ENCODE data around the gene DLG2. TPM values are rescaled to one million over a fixed set of nuclear protein-coding genes. Genes with fewer than 3 reads are reported as not detected.
"Not testable (repeated sequence)": the region's sequence is repeated elsewhere in the genome, so short reads cannot be mapped to it uniquely, and the experiment has no call there.

Gene DLG2
- total RNA-seq, 1 experiment from 2014 or later, result 1.8 TPM

- Histone ChIP-seq H3K36me3 (replicated peaks; ENCODE audit: control insufficient read depth, insufficient read depth, low read length) (peaks cover 6% of the 10 kb centered on the region), H3K27me3 (ENCODE audit: control insufficient read depth, insufficient read depth, low read length) (no peaks in the 10 kb centered on the region), H3K4me3 (ENCODE audit: insufficient read depth, low read depth, low read length) (no peak overlapping the region)
- DNase-seq, result no peak
Measured at GRCh38 chr11:85656777-85657176, 29.6 kb upstream of the DLG2 start.

- not testable (repeated sequence) for DNase-seq; H3K36me3 ChIP-seq (replicated peaks; ENCODE audit: control insufficient read depth, insufficient read depth, low read length); H3K4me3 ChIP-seq (ENCODE audit: insufficient read depth, low read depth, low read length); H3K27me3 ChIP-seq (ENCODE audit: control insufficient read depth, insufficient read depth, low read length)
Measured at GRCh38 chr11:85654343-85654742, 27.2 kb upstream of the DLG2 start.

DNA sequence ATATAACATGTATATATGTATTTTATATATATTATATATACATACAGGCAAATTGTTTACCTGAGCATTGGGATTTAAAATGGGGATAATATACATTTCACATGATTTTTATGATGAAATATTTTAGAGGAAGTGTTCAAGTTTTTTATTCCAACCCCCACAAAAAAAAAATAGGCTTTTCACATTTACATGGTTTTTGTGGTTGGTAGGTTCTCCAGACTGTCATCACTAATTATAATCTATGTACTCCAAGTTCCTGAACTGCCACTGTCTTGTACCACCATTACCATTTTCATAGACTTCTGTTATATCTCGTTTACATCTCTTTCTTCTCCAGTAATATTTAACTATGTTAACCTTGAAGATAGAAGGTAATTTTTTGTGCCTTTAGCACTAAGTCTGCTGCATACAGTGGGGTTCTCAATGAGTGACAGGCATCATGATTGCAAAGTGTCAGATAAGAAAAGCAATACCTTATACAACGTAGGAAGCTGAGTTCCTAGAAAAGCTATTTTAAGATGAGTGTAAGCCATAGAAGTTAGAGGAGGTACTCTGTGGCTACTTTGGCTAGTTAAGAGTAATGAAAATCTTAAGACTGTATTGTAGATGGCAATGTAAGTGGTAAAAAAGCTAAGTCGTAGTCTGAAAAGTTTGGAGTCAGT, 25.8 kb upstream of the DLG2 start:
- Histone ChIP-seq H3K36me3 (replicated peaks; ENCODE audit: control insufficient read depth, insufficient read depth, low read length) (no peaks in the 10 kb centered on the region; the same call in none of the 2 replicates), H3K4me3 (ENCODE audit: insufficient read depth, low read depth, low read length) (no peak overlapping the region), H3K27me3 (ENCODE audit: control insufficient read depth, insufficient read depth, low read length) (no peaks in the 10 kb centered on the region)
- DNase-seq, result no peak

DNA sequence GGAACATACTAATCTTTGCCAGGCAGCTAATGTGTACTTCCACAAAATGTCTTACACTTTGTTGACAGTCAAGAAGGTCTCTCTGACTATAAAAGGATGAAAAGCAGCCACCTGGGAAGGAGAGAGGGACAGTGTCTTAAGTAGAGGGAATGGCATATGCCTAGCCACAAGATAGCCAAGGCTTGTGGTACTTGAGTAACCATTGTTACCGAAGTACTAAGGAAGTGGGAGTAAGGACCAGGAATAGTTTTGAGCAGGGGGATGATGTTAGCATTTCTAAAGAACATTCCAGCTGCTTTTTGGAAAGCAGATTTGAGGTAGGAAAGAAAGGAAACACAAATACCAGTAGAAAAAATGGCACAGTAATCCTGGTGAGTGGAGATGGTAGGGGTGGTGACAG, 24.0 kb upstream of the DLG2 start:
- Histone ChIP-seq H3K27me3 (ENCODE audit: control insufficient read depth, insufficient read depth, low read length) (no peaks in the 10 kb centered on the region), H3K36me3 (replicated peaks; ENCODE audit: control insufficient read depth, insufficient read depth, low read length) (no peaks in the 10 kb centered on the region; the same call in 1 of the 2 replicates), H3K4me3 (ENCODE audit: insufficient read depth, low read depth, low read length) (no peak overlapping the region)
- no peak for DNase-seq

- peak within 1 kb of the TSS; percentile 71 for H3K4me3 ChIP-seq (ENCODE audit: insufficient read depth, low read depth, low read length)
- no peaks in the 10 kb centered on the region for H3K27me3 ChIP-seq (ENCODE audit: control insufficient read depth, insufficient read depth, low read length)
- H3K36me3 ChIP-seq (replicated peaks; ENCODE audit: control insufficient read depth, insufficient read depth, low read length), result no peaks in the 10 kb centered on the region
- DNase-seq, result peak; percentile 77
Measured at GRCh38 chr11:85647604-85648299, 20.6 kb upstream of the DLG2 start, which contains the start of gene TMEM126A. TSS of gene TMEM126A (plus strand) at chr11:85647967. CDS start at chr11:85650256, 2,289 bp downstream.

DNA sequence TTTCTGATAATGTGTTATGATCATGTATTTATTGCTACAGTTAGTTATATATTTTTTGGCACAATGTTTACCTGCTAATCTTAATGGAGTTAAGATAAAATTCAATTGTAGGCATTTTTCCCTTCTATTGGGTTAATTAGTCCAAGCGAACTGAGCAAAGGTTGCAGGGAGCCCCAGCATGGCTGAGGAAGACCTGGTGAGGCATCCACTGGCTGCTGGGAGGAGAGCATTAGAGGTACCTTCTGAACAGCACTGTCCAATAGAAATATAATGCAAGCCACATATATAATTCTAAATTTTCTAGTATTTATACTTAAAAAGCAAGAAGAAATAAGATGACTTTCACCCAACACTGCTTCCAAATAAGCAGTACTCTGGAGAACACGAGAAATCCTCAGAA, 19.9 kb upstream of the DLG2 start:
- Histone ChIP-seq H3K36me3 (replicated peaks; ENCODE audit: control insufficient read depth, insufficient read depth, low read length) (no peaks in the 10 kb centered on the region), H3K4me3 (ENCODE audit: insufficient read depth, low read depth, low read length) (peak overlapping the region; percentile 71), H3K27me3 (ENCODE audit: control insufficient read depth, insufficient read depth, low read length) (no peaks in the 10 kb centered on the region)
- no peak for DNase-seq

DNA sequence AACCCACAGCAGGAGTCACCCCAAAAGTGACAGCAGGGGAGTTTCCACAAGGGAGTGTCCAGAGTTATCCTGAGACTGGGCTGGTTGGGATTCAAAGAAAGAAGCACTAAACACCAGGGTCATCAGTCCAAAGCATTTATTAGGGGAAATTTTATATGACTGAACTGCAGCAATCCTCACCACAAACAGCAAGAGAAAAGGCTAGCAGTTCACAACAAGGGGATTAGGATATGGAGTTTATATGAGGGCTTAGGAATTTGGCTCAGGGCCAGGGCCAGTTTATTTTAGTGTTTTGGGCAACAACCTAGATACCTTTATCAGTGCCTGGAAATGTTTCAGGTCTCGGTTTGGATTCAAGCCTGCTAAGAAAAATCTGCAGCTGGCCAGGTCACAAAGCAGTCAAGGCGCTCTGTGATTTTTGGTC, 16.1 kb upstream of the DLG2 start:
- no peaks in the 10 kb centered on the region for H3K27me3 ChIP-seq (ENCODE audit: control insufficient read depth, insufficient read depth, low read length)
- DNase-seq, result no peak
- no peak overlapping the region for H3K4me3 ChIP-seq (ENCODE audit: insufficient read depth, low read depth, low read length)
- no peaks in the 10 kb centered on the region for H3K36me3 ChIP-seq (replicated peaks; ENCODE audit: control insufficient read depth, insufficient read depth, low read length)

DNA sequence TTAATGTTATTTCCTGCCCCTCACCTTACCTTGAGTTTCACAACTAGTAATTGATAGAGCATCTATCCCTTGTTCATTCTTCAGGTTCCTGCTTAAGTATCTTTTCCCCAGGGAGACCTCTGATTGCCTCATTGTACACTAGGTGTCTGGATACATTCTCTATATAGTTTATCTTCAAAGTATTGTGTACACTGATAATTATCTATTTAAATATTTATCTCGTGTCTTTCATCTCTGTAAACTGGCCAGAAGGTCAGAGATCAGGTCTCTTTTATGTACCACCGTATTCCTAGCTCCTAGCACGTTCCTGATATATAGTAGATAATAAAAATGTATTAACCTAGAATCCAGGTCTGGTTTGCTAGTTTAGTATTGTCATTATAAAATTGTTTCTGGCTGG, 7.6 kb upstream of the DLG2 start:
- no peaks in the 10 kb centered on the region for H3K27me3 ChIP-seq (ENCODE audit: control insufficient read depth, insufficient read depth, low read length)
- H3K36me3 ChIP-seq (replicated peaks; ENCODE audit: control insufficient read depth, insufficient read depth, low read length), result peaks cover 3% of the 10 kb centered on the region
- no peak overlapping the region for H3K4me3 ChIP-seq (ENCODE audit: insufficient read depth, low read depth, low read length)
- no peak for DNase-seq

DNA sequence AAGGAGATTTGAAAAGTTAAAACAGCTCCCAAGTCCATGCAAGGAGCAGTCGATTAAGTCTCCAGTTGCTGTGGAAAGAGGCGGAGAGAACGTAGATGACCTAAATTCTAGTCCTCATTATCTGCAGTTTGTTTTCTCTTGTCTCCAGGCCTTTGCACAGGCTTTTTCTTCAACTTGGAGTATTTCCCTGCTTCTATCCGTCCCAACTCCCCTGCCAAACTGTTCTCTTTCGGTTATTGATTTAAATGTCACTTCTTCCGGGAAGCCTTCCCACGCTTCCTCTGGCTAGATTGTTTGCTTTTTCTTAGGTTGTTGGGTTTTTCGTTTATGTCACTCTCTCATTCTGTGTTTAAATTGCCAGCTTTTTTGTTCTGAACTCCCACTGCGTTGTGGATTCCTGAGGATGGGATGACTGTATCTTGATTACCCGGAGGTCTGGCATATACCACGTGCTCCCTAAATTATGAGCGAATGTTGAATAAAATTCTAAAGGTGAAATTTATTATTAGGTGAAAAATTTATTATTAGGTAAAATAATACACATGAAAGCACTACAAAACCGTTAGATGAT, 1.7 kb upstream of the DLG2 start:
- peaks cover 2% of the 10 kb centered on the region for H3K36me3 ChIP-seq (replicated peaks; ENCODE audit: control insufficient read depth, insufficient read depth, low read length)
- no peaks in the 10 kb centered on the region for H3K27me3 ChIP-seq (ENCODE audit: control insufficient read depth, insufficient read depth, low read length)
- peak overlapping the region; percentile 86 for H3K4me3 ChIP-seq (ENCODE audit: insufficient read depth, low read depth, low read length)
- DNase-seq, result no peak

- H3K4me3 ChIP-seq (ENCODE audit: insufficient read depth, low read depth, low read length), result peak within 1 kb of the TSS; percentile 86
- DNase-seq, result peak; percentile 86
- no peaks in the 10 kb centered on the region for H3K27me3 ChIP-seq (ENCODE audit: control insufficient read depth, insufficient read depth, low read length)
- peaks cover 2% of the 10 kb centered on the region for H3K36me3 ChIP-seq (replicated peaks; ENCODE audit: control insufficient read depth, insufficient read depth, low read length)
Measured at GRCh38 chr11:85627998-85628770, 1.0 kb upstream of the DLG2 start, which contains the start of gene TMEM126B. TSS of gene TMEM126B (plus strand) at chr11:85628593. CDS start at chr11:85628608, 15 bp downstream.

GRCh38 chr11:85626496-85626895, 648 bp downstream of the DLG2 start:
- Histone ChIP-seq H3K27me3 (ENCODE audit: control insufficient read depth, insufficient read depth, low read length) (no peaks in the 10 kb centered on the region), H3K36me3 (replicated peaks; ENCODE audit: control insufficient read depth, insufficient read depth, low read length) (peaks cover 2% of the 10 kb centered on the region; the same call in 1 of the 2 replicates), H3K4me3 (ENCODE audit: insufficient read depth, low read depth, low read length) (no peak overlapping the region)
- DNase-seq, result no peak

DNA sequence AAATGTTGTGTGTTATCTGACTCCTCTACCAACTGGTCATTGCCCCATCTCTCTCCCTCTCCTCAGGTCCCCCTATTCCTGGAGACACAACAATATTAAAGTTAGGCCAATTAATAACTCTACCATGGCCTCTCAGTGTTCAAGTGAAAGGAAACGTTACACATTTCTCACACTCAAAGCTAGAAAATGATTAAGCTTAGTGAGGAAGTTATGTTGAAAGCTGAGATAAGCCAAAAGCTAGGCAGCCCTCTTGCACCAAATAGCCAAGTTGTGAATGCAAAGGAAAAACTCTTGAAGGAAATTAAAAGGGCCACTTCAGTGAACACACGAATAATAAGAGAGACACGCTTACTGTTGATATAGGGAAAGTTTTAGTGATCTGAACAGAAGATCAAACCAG, 6.9 kb downstream of the DLG2 start:
- no peaks in the 10 kb centered on the region for H3K36me3 ChIP-seq (replicated peaks; ENCODE audit: control insufficient read depth, insufficient read depth, low read length)
- no peaks in the 10 kb centered on the region for H3K27me3 ChIP-seq (ENCODE audit: control insufficient read depth, insufficient read depth, low read length)
- H3K4me3 ChIP-seq (ENCODE audit: insufficient read depth, low read depth, low read length), result no peak overlapping the region
- no peak for DNase-seq

DNA sequence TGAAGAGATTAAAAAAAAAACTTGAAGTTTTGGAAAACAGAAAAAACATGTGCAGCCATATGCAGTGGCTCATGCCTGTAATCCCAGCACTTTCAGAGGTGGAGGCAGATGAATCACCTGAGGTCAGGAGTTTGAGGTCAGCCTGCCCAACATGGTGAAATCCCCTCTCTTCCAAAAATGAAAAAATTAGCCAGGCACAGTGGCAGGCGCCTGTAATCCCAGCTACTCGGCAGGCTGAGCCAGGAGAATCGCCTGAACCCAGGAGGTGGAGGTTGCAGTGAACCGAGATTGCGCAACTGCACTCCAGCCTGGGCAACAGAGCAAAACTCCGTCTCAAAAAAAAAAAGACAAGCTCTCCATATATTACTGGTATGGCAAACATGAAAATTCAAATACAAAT, 7.6 kb downstream of the DLG2 start:
- Histone ChIP-seq H3K36me3 (replicated peaks; ENCODE audit: control insufficient read depth, insufficient read depth, low read length) (no peaks in the 10 kb centered on the region), H3K4me3 (ENCODE audit: insufficient read depth, low read depth, low read length) (no peak overlapping the region), H3K27me3 (ENCODE audit: control insufficient read depth, insufficient read depth, low read length) (no peaks in the 10 kb centered on the region)
- no peak for DNase-seq

DNA sequence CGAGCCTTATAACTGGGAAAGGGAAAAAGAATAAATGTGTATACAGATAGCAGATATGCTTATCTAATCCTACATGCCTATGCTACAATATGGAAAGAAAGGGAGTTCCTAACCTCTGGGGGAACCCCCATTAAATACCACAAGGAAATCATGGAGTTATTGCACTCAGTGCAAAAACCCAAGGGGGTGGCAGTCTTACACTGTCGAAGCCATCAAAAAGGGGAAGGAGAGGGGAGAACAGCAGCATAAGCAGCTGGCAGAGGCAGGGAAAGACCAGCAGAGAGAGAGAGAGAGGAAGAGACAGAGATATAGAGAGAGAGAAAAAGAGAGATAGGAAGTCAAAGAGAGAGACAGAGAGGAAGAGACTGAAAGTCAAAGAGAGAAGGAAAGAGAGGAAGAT, 15.5 kb downstream of the DLG2 start:
- DNase-seq; H3K36me3 ChIP-seq (replicated peaks; ENCODE audit: control insufficient read depth, insufficient read depth, low read length); H3K4me3 ChIP-seq (ENCODE audit: insufficient read depth, low read depth, low read length); H3K27me3 ChIP-seq (ENCODE audit: control insufficient read depth, insufficient read depth, low read length): not testable (repeated sequence)

Measured in H7 (cell line).